Vein endothelial cell (primary cell): ENCODE results near the gene DMAC2. TPM values are rescaled to one million over a fixed set of nuclear protein-coding genes. Genes with fewer than 3 reads are reported as not detected.

Source experiments
- small RNA-seq: library from RNA; depleted of rRNA; stranded (forward); fragments of <200 nt; gene quantifications from one replicate; pipeline ENCODE3, GENCODE V24; 2012
- total RNA-seq: library from RNA; depleted of rRNA; stranded (reverse); fragments of >200 nt; gene quantifications from 2 replicates; pipeline ENCODE4 v1.2.3, GENCODE V29; 2012

Gene DMAC2
- total RNA-seq, result 48.1 and 52.3 TPM in 2 replicates

GRCh38 chr19:41439441-41440222 lies at the start of gene DMAC2:
TSS of gene DMAC2 (minus strand) at chr19:41439912. CDS start at chr19:41439899, 13 bp downstream.

DNA sequence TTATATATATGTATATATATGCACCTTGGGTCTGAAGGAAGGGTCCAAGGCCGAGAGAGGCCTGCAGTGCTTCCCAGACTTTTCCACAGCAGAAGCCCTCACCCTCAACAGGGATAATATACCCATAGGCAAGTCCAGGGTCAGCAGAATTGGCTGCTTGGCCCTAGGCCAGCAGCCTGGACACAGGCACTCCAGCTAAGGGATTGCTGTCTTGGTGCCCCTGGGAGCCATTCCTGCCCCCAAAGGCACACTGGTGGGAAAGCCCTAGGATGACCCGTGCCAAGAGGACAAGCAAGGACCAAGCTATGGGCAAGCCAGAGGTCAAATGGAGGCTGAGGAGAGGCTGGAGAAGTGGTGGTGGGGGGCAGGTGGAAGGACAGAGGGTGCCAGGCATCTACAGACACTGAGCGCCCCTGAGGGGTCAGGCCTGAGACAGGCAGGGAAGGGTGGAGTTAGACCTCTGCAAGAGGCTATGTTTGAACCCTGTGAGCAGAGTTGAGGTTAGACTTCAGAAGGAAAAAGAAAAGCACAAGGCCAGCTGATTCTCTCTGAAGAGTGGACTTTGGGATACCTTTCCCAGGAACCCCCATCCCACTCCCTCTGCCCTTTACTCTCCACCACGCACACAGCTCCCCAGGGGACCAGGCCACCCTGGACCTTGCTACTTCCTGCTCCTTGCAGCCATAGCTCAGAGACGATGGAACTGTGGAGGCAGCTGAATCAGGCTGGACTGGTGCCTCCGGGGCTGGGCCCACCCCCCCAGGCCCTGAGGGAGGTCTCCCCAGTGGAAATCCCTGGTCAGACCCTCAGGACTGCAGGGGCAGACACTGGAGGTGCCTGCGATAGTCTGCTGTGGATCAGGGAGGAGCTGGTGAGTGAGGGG lies 3.0 kb upstream of the DMAC2 start, which contains the start of gene ERICH4:
Gene ERICH4 (plus strand): TSS at position 684 of the 883 bp plus-strand sequence. CDS start 14 bp downstream, at position 698.

GRCh38 chr19:41426952-41427646 lies 12.6 kb downstream of the DMAC2 start, which contains the start of gene B3GNT8:
TSS of gene B3GNT8 (minus strand) at chr19:41427374. CDS start at chr19:41426778, 596 bp downstream.

GRCh38 chr19:41397086-41398049 lies 42.3 kb downstream of the DMAC2 start, which contains the start of the genes BCKDHA and EXOSC5:
TSS of gene BCKDHA (plus strand) at chr19:41397818. CDS start at chr19:41397828, 10 bp downstream.
TSS of gene EXOSC5 (minus strand) at chr19:41397359. CDS start at chr19:41397328, 31 bp downstream.

Small RNA genes lying within 50 kb of the gene (small RNA-seq; reads per million reads assigned to genes)
- gene RF00017, result not detected

Other genes starting within 250 kb of the DMAC2 start
- 1.2 and 2.0 TPM in 2 replicates for gene CYP2S1, start 246.7 kb downstream of the DMAC2 start, total RNA-seq
- gene AXL, start 220.7 kb downstream of the DMAC2 start, total RNA-seq, result 220 and 319 TPM in 2 replicates
- 160 and 163 TPM in 2 replicates for gene HNRNPUL1, start 175.5 kb downstream of the DMAC2 start, total RNA-seq
- gene CCDC97, start 129.7 kb downstream of the DMAC2 start, total RNA-seq, result 13.4 and 15.4 TPM in 2 replicates
- 37.7 and 72.5 TPM in 2 replicates for gene TGFB1, start 86.0 kb downstream of the DMAC2 start, total RNA-seq
- 7.8 and 8.2 TPM in 2 replicates for gene B9D2, start 75.8 kb downstream of the DMAC2 start, total RNA-seq
- 8.6 and 12.4 TPM in 2 replicates for gene TMEM91, start 63.4 kb downstream of the DMAC2 start, total RNA-seq
- 19.6 and 21.9 TPM in 2 replicates for gene EXOSC5, start 42.6 kb downstream of the DMAC2 start, total RNA-seq
- 29.0 and 68.3 TPM in 2 replicates for gene BCKDHA, start 42.1 kb downstream of the DMAC2 start, total RNA-seq
- 5.1 and 5.9 TPM in 2 replicates for gene B3GNT8, start 12.5 kb downstream of the DMAC2 start, total RNA-seq
- not detected in 2 replicates for gene ERICH4, start 3.2 kb upstream of the DMAC2 start, total RNA-seq
- 4.9 and 12.2 TPM in 2 replicates for gene CEACAM21, start 136.3 kb upstream of the DMAC2 start, total RNA-seq
- not detected in 2 replicates for gene CEACAM4, start 187.2 kb upstream of the DMAC2 start, total RNA-seq
- gene CEACAM7, start 248.4 kb upstream of the DMAC2 start, total RNA-seq, result not detected in 2 replicates